AG04450 (cell line): ENCODE results near the gene COX4I2. TPM values are rescaled to one million over a fixed set of nuclear protein-coding genes. Genes with fewer than 3 reads are reported as not detected.

ENCODE experiments used
- CTCF ChIA-PET: fragments of 300-600, 350-600 bp; formaldehyde crosslinking; extraction: SDS; loops from one replicate; lab custom pipeline; 2022; ENCODE audit warnings: antibody characterized with exemption, inconsistent platforms; lab: Charles Lee
- POLR2A ChIA-PET: fragments of 350-600 bp; formaldehyde crosslinking; extraction: SDS; loops from one replicate; lab custom pipeline; 2021; ENCODE audit warnings: antibody characterized with exemption, inconsistent platforms; lab: Yijun Ruan, JAX
- DNase-seq: peaks from one replicate; pipeline ENCODE4 v3.0.0-alpha.2; 2011; ENCODE audit warnings: low read depth, low spot score
- H3K27ac ChIP-seq: one replicate; pipeline ENCODE4 v1.5.1; 2012; ENCODE audit warnings: low read depth, low read length, control low read depth
- H3K27me3 ChIP-seq: one replicate; pipeline ENCODE4 v1.6.0; 2012; ENCODE audit warnings: low read length; ENCODE audit not compliant: control insufficient read depth, insufficient read depth
- H3K4me3 ChIP-seq: 2 replicates; pipeline ENCODE4 v1.5.1; 2011; ENCODE audit warnings: mild to moderate bottlenecking, low read depth, low read length, control low read depth
- H3K9me3 ChIP-seq: 2 replicates; pipeline ENCODE4 v1.5.1; 2012; ENCODE audit warnings: low read length; ENCODE audit not compliant: control insufficient read depth, insufficient read depth
- CTCF ChIP-seq: IDR thresholded peaks from 2 replicates; pipeline ENCODE4 v1.5.1; 2011; ENCODE audit warnings: low read depth, low read length, control low read depth, inconsistent platforms
- polyA plus RNA-seq: library from polyadenylated mRNA; depleted of rRNA; stranded (reverse); fragments of >200 nt; gene quantifications from 2 replicates; pipeline ENCODE4 v1.2.3, GENCODE V29; 2011

The COX4I2 gene
- polyA plus RNA-seq, 1 experiment, result not detected

GRCh38 chr20:31678389-31679356 is 41.0 kb downstream of the COX4I2 start:
- ChIA-PET CTCF (interaction anchor here (1.4 to 3.0 kb wide), 4 partner anchors 17 to 121 kb away, joined by 3 to 12 read pairs (median 8); no protein-coding TSS in a partner anchor), POLR2A (interaction anchor here (0.5 to 1.5 kb wide), 2 partner anchors 45 to 106 kb away, joined by 3 to 4 read pairs; no protein-coding TSS in a partner anchor)
- Histone ChIP-seq H3K27me3 (no peaks in the 10 kb centered on the region), H3K9me3 (no peaks in the 10 kb centered on the region), H3K27ac (no peak overlapping the region), H3K4me3 (no peak overlapping the region)
- no peak for DNase-seq
- TF ChIP-seq CTCF, result no peak; the same call in 1 of the 2 replicates

GRCh38 chr20:31679357-31680285 is 41.9 kb downstream of the COX4I2 start:
- no peak for TF ChIP-seq CTCF
- Histone ChIP-seq H3K27ac (no peak overlapping the region), H3K9me3 (no peaks in the 10 kb centered on the region), H3K27me3 (no peaks in the 10 kb centered on the region), H3K4me3 (no peak overlapping the region)
- ChIA-PET CTCF (interaction anchor here (1.4 to 1.6 kb wide), 3 partner anchors 18 to 122 kb away, joined by 3 to 12 read pairs (median 4); no protein-coding TSS in a partner anchor), POLR2A (interaction anchor here (1.5 kb wide), 1 partner anchor 44 kb away, joined by 4 read pairs; no protein-coding TSS in a partner anchor)
- no peak for DNase-seq

- CTCF ChIA-PET, result interaction anchor here (1.4 to 1.6 kb wide), 4 partner anchors 19 to 123 kb away, joined by 3 to 12 read pairs (median 4); no protein-coding TSS in a partner anchor
Observed at GRCh38 chr20:31680286-31681127, 42.8 kb downstream of the COX4I2 start.

More at GRCh38 chr20:31680286-31681127, 42.8 kb downstream of the COX4I2 start:
- TF ChIP-seq CTCF, result no peak
- Histone ChIP-seq H3K4me3 (no peak overlapping the region), H3K27ac (no peak overlapping the region), H3K9me3 (no peaks in the 10 kb centered on the region), H3K27me3 (no peaks in the 10 kb centered on the region)
- no peak for DNase-seq
- POLR2A ChIA-PET, result no interaction called here
